ENCODE data around the gene DRC1. TPM values are rescaled to one million over a fixed set of nuclear protein-coding genes. Genes with fewer than 3 reads are reported as not detected.
"Not testable (repeated sequence)": the region's sequence is repeated elsewhere in the genome, so short reads cannot be mapped to it uniquely, and the experiment has no call there.

Gene DRC1
- total RNA-seq, 4 donors from 2014 or later = not detected

- DNase-seq (ENCODE audit: low spot score) (no peak), ATAC-seq (ENCODE audit: low FRiP score) (no peak)
- no peak for TF ChIP-seq CTCF (IDR thresholded peaks at IDR 0.05)
Measured at GRCh38 chr2:26466662-26467310, 65.1 kb downstream of the DRC1 start.

GRCh38 chr2:26468544-26468943 lies 66.8 kb downstream of the DRC1 start:
- DNase-seq (ENCODE audit: low spot score) = not testable (repeated sequence)

GRCh38 chr2:26469092-26469710 lies 67.5 kb downstream of the DRC1 start:
- no peak for ATAC-seq (ENCODE audit: low FRiP score)
- no peak for DNase-seq (ENCODE audit: low spot score)
- TF ChIP-seq CTCF (IDR thresholded peaks at IDR 0.05) = no peak

More at GRCh38 chr2:26468544-26468943, 66.8 kb downstream of the DRC1 start:
- ATAC-seq (ENCODE audit: low FRiP score) = not testable (repeated sequence)

GRCh38 chr2:26469955-26470354 lies 68.2 kb downstream of the DRC1 start:
- DNase-seq (ENCODE audit: low spot score) (no peak), ATAC-seq (ENCODE audit: low FRiP score) (no peak)
- TF ChIP-seq CTCF (IDR thresholded peaks at IDR 0.05) = no peak

GRCh38 chr2:26470601-26471260 lies 69.0 kb downstream of the DRC1 start:
- TF ChIP-seq CTCF (IDR thresholded peaks at IDR 0.05) = no peak
- ATAC-seq (ENCODE audit: low FRiP score) (no peak), DNase-seq (ENCODE audit: low spot score) (no peak)

DNA sequence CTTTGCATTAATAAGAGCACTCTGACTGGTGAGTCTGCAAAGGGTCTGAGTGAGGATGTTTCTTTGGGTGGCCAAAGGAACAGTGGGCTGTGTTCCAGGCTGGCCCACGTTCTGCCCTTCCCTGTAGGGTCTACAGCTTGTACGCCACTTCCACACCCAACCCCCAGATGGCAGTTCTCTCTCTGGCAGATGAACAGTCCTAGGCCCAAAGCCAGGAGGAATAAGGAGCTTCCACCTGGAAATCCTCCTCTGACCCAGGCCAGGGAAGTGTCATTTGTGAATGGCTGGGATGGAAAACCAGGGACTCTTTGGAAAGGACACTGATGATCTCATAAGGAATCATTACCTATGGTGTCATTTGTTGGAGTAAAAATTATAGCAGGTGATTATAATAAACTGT lies 69.6 kb downstream of the DRC1 start:
- ATAC-seq (ENCODE audit: low FRiP score) (no peak), DNase-seq (ENCODE audit: low spot score) (no peak)
- TF ChIP-seq CTCF (IDR thresholded peaks at IDR 0.05) = no peak

DNA sequence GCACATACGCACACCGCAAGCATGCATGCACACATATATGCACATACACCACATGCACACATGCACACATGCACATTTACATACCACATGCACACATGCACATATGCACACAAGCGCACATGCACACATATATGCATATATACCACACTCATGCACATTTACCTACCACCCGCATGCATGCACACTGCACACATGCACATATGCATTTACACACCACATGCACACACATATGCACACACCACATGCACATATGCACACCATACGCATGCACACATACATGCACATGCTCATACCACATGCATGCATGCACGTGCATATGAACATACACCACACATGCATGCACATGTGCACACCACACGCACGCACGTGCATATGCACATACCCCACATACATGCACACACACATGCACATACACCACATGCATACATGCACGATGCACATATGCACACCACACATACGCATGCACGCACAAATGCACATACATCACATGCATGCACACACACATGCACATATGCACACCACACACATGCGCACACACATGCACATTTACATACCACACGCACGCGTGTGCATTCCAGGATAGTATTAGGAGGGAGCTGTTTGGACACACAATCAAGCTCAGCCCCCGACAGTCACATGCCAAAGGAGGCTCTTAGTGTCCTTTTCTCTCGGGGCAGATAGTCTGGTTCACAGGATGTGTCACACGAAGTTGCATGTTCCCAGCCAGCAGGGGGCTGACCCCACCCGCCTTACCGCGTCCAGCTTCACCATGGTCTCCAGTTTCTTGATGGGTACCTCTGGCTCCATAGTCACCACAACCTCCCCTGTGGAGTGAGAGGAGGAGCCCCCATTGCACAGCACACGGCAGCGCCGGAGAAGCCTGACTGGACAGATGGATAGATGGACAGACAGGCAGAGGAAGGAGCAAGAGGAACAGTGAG lies 70.3 kb downstream of the DRC1 start:
- TF ChIP-seq CTCF (IDR thresholded peaks at IDR 0.05) = no peak
- no peak for DNase-seq (ENCODE audit: low spot score)
- no peak for ATAC-seq (ENCODE audit: low FRiP score)
